Parathyroid adenoma (tissue), 2 donors: Measurements from ENCODE around the gene TENM4.

ENCODE experiments used
- H2AFZ ChIP-seq: fragments of 300-600 bp; sonication (generic); one replicate; pipeline ENCODE4 v1.7.0; 2017; ENCODE audit warnings: antibody characterized with exemption, mild to moderate bottlenecking
- H3K27ac ChIP-seq: fragments of 300-600 bp; sonication (generic); one replicate; pipeline ENCODE4 v1.7.0; 2017
- H3K27me3 ChIP-seq: fragments of 300-600 bp; sonication (generic); one replicate; pipeline ENCODE4 v1.7.0; 2017; ENCODE audit warnings: low read length; ENCODE audit not compliant: control insufficient read depth, insufficient read depth
- H3K36me3 ChIP-seq: fragments of 300-600 bp; sonication (generic); one replicate; pipeline ENCODE4 v1.7.0; 2017; ENCODE audit warnings: low read length; ENCODE audit not compliant: control insufficient read depth, insufficient read depth
- H3K4me1 ChIP-seq: fragments of 300-600 bp; sonication (generic); one replicate; pipeline ENCODE4 v1.7.0; 2017; ENCODE audit warnings: control low read depth
- H3K4me2 ChIP-seq: fragments of 300-600 bp; sonication (generic); one replicate; pipeline ENCODE4 v1.7.0; 2017; ENCODE audit warnings: low read length
- H3K4me3 ChIP-seq: fragments of 300-600 bp; sonication (generic); one replicate; pipeline ENCODE4 v1.7.0; 2017; ENCODE audit warnings: low read depth, low read length
- H3K79me2 ChIP-seq: fragments of 300-600 bp; sonication (generic); one replicate; pipeline ENCODE4 v1.7.0; 2017; ENCODE audit warnings: control low read depth
- H3K9ac ChIP-seq: fragments of 300-600 bp; sonication (generic); one replicate; pipeline ENCODE4 v1.7.0; 2017; ENCODE audit warnings: mild to moderate bottlenecking
- H3K9me3 ChIP-seq: fragments of 300-600 bp; sonication (generic); one replicate; pipeline ENCODE4 v1.7.0; 2017; ENCODE audit warnings: low read length; ENCODE audit not compliant: control insufficient read depth
- TF ChIP-seq, protein P1 (sequence below): fragments of 300-600 bp; sonication (generic); IDR thresholded peaks from one replicate; pipeline ENCODE4 v1.7.0; 2017; ENCODE audit warnings: antibody characterized with exemption, mild to moderate bottlenecking
- donor health status: primary hyperparathyroidism.

The TENM4 gene

DNA sequence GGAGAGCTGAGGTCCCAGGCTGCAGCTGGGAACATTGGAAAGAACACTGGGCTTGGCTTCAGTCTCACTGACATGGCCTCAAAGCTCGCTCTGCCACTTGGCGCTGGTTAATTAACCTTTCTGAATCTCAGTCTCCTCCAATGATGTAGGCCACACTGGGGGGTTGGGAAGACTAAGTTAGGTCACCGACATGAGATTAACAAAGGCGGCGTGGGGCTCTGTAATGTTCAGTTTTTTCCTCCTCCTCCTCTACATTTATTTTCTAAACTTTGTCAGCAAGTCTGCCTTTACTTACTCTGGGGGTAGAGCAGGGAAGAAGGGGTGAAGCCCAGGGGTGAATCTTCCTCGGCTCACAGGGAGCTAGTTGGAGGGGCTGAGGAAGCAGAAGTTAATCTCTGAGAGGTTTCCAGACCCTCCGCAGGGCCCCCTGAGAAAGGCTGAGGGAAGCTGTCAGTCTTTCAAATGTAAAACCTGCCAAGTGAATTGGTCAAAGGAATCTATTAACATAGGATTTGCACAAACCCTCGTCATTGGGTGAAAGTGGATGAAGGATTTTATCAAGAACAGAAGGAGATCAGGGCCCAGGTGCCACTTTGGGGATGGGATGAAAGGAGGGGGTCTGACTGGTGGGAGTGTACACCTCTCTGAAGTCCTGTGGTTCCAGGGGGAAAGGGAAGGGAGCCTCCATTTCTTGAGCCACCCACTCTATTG, 32.1 kb upstream of the TENM4 start:
- Histone ChIP-seq H3K4me3 (no peak overlapping the region), H3K4me1 (no peaks in the 10 kb centered on the region), H3K79me2 (no peaks in the 10 kb centered on the region), H3K36me3 (no peaks in the 10 kb centered on the region), H2AFZ (no peak overlapping the region), H3K9ac (no peak overlapping the region), H3K4me2 (no peak overlapping the region), H3K9me3 (no peaks in the 10 kb centered on the region), H3K27me3 (no peaks in the 10 kb centered on the region), H3K27ac (no peak overlapping the region)
- TF ChIP-seq, protein P1, sequence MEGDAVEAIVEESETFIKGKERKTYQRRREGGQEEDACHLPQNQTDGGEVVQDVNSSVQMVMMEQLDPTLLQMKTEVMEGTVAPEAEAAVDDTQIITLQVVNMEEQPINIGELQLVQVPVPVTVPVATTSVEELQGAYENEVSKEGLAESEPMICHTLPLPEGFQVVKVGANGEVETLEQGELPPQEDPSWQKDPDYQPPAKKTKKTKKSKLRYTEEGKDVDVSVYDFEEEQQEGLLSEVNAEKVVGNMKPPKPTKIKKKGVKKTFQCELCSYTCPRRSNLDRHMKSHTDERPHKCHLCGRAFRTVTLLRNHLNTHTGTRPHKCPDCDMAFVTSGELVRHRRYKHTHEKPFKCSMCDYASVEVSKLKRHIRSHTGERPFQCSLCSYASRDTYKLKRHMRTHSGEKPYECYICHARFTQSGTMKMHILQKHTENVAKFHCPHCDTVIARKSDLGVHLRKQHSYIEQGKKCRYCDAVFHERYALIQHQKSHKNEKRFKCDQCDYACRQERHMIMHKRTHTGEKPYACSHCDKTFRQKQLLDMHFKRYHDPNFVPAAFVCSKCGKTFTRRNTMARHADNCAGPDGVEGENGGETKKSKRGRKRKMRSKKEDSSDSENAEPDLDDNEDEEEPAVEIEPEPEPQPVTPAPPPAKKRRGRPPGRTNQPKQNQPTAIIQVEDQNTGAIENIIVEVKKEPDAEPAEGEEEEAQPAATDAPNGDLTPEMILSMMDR: no peak

DNA sequence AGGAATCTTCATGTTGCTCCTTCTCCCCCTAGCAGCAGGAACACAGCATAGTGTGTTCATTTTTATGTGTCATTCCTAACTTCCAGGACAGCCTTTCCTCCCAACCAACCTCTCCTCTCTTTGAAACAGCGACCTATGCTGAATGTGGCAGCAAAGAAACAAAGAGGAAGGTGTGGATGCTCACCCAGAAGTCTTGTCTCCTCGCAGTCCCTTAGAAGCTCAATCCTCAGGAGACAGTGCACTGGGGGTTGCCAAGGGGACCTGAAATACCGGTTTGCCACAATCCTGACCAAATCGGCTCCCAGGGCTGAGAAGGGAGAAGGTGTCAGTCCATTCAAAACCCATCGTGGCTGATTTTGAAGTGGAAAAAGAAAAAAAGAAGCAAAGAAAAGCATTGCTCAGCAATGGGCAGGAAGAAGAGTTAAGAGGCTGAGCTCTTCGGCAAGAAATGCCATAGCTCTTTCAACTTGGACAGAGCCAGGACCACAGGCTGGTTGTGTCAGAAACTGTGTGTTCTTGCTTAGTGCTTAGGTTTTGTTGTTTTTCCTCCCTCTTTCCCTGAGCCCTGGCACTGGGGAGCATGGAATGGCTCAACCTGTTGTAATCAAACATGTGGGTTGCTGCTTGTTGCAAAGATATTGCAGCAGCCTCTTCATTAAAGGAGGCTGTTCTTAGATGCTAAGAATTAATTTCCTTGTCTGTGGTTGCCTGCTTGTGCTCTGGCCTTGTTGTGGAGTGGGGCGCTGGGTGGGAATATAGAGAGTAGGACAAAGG, 30.4 kb upstream of the TENM4 start:
- Histone ChIP-seq H3K9me3 (no peaks in the 10 kb centered on the region), H3K4me1 (no peaks in the 10 kb centered on the region), H3K4me3 (no peak overlapping the region), H3K9ac (no peak overlapping the region), H3K36me3 (no peaks in the 10 kb centered on the region), H2AFZ (no peak overlapping the region), H3K79me2 (no peaks in the 10 kb centered on the region), H3K27ac (no peak overlapping the region), H3K4me2 (no peak overlapping the region), H3K27me3 (no peaks in the 10 kb centered on the region)
- TF ChIP-seq, protein P1: no peak

DNA sequence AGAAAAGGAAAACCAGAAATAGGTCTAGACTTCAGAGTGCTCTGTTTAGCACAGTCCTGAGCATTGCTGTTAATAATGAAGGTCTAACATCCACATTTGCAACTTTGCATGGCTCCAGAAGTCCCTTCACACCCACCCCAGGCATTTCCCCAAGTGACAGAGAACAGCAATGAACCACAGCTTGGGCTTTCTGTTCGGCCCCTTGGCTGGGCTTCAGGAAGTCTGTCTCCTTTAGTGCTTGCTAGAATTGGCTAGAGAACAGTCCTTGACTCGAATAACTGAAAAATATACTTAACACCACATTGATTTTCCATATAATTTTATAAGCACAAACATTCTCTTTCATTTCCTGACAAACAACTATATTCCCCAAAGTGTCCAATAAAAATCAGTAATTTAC, 29.3 kb upstream of the TENM4 start:
- Histone ChIP-seq H3K4me2 (no peak overlapping the region), H3K4me3 (no peak overlapping the region), H3K27me3 (no peaks in the 10 kb centered on the region), H3K9ac (no peak overlapping the region), H3K4me1 (no peaks in the 10 kb centered on the region), H3K36me3 (no peaks in the 10 kb centered on the region), H3K27ac (no peak overlapping the region), H3K9me3 (no peaks in the 10 kb centered on the region), H3K79me2 (no peaks in the 10 kb centered on the region), H2AFZ (no peak overlapping the region)
- TF ChIP-seq, protein P1: no peak

DNA sequence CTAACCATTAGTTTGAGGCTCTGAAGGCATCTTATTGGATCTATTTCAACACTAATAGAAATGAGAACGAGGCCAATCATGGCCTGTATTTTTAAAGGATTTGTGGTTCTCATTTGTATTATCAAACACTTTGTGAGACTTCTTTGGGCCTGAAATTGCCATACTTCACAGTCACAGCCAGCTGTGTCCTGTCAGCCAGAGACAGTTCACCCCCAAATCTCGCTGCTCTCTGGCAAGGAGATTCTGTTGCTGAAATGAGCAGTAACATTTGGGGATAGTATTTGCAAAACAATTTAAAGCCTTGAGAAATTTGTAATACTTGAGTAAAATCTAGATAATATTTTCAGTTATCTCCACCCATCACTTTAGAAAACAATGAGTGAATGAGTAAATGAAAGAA, 26.9 kb upstream of the TENM4 start:
- Histone ChIP-seq H3K9me3 (no peaks in the 10 kb centered on the region), H3K9ac (no peak overlapping the region), H2AFZ (no peak overlapping the region), H3K27me3 (no peaks in the 10 kb centered on the region), H3K36me3 (no peaks in the 10 kb centered on the region), H3K79me2 (no peaks in the 10 kb centered on the region), H3K27ac (no peak overlapping the region), H3K4me1 (no peaks in the 10 kb centered on the region), H3K4me2 (no peak overlapping the region), H3K4me3 (no peak overlapping the region)
- TF ChIP-seq, protein P1: no peak
